Brain microvascular endothelial cell (primary cell): ENCODE data around the gene BACH2.

Experiments used
- DNase-seq: peaks from one replicate; pipeline ENCODE4 v3.0.0-alpha.2; 2020
- H3K27ac ChIP-seq: fragments of 250-450 bp; sonication (Bioruptor Pico); 2 replicates; pipeline ENCODE4 v1.5.1; 2020; ENCODE audit warnings: mild to moderate bottlenecking, moderate library complexity
- H3K27me3 ChIP-seq: fragments of 250-450 bp; sonication (Bioruptor Pico); replicated peaks from 2 replicates; pipeline ENCODE4 v1.5.1; 2020; ENCODE audit warnings: mild to moderate bottlenecking
- H3K36me3 ChIP-seq: fragments of 250-450 bp; sonication (Bioruptor Pico); replicated peaks from 2 replicates; pipeline ENCODE4 v1.5.1; 2020; ENCODE audit warnings: mild to moderate bottlenecking
- H3K4me3 ChIP-seq: 2 replicates; pipeline ENCODE4 v1.5.1; 2011; ENCODE audit warnings: low read depth, mild to moderate bottlenecking, control low read depth, low read length, moderate library complexity
- CTCF ChIP-seq: IDR thresholded peaks from 2 replicates; pipeline ENCODE4 v1.5.1; 2011; ENCODE audit warnings: low read depth, mild to moderate bottlenecking, moderate library complexity, low read length, control low read depth, inconsistent platforms; ENCODE audit errors: missing control alignments
- in situ Hi-C: cut with HindIII; loops from 2 replicates; pipeline ENCODE4 v1.10.0; 2017; ENCODE audit warnings: low sequenced_read_pairs, low pct_ligation_motif_present

The BACH2 gene

GRCh38 chr6:90028995-90029635 is 267.5 kb downstream of the BACH2 start:
- Histone ChIP-seq H3K27me3 (no peaks in the 10 kb centered on the region), H3K4me3 (no peak overlapping the region), H3K27ac (no peak overlapping the region), H3K36me3 (no peaks in the 10 kb centered on the region)
- in situ Hi-C loops, result no loop called here
- DNase-seq, result no peak
- no peak for TF ChIP-seq CTCF

- no peak for DNase-seq
- H3K36me3 ChIP-seq, result no peaks in the 10 kb centered on the region
- in situ Hi-C loops, result no loop called here
- TF ChIP-seq CTCF, result no peak
- no peak overlapping the region for H3K27ac ChIP-seq
- no peak overlapping the region for H3K4me3 ChIP-seq
- H3K27me3 ChIP-seq, result no peaks in the 10 kb centered on the region
These were observed 268.4 kb downstream of the BACH2 start for GRCh38 chr6:90028066-90028778.

- no peaks in the 10 kb centered on the region for H3K27me3 ChIP-seq
- TF ChIP-seq CTCF, result no peak
- no peak for DNase-seq
- no peaks in the 10 kb centered on the region for H3K36me3 ChIP-seq
- in situ Hi-C loops, result no loop called here
- H3K27ac ChIP-seq, result no peak overlapping the region
- no peak overlapping the region for H3K4me3 ChIP-seq
These were observed 270.4 kb downstream of the BACH2 start for GRCh38 chr6:90026216-90026615.

- peak; percentile 86 for DNase-seq
- Histone ChIP-seq H3K27ac (no peak overlapping the region), H3K36me3 (no peaks in the 10 kb centered on the region), H3K4me3 (no peak overlapping the region), H3K27me3 (no peaks in the 10 kb centered on the region)
- no peak for TF ChIP-seq CTCF
- in situ Hi-C loops, result no loop called here
These were observed 271.1 kb downstream of the BACH2 start for GRCh38 chr6:90025523-90026061.

- Histone ChIP-seq H3K27me3 (no peaks in the 10 kb centered on the region), H3K36me3 (no peaks in the 10 kb centered on the region), H3K27ac (no peak overlapping the region), H3K4me3 (no peak overlapping the region)
- in situ Hi-C loops, result no loop called here
- no peak for DNase-seq
- TF ChIP-seq CTCF, result no peak
These were observed 272.0 kb downstream of the BACH2 start for GRCh38 chr6:90024633-90025032.
